ENCODE measurements around the gene KY.

Gene KY

DNA sequence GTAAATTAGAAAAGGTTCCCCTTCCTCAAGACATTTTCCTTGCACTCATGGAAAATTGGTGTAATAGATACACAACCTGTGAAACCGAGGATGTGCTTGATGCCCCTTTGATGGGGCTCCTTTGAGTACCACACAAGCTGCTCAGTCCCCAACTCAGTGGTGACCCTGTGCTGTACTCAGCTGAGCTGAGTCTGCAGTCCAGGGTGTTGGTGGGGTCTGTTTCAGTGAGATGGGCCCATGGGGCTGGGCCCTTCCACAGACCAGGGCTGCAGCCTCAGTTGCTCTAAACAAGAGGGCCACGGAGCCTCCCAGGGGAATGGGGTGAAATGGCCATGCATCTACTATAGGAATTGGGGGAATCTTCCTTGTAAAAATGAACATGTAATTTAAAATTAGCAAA lies 39.3 kb downstream of the KY start:
- ChIA-PET CTCF (interaction anchor here (1.3 kb wide), 1 partner anchor 11 kb away, joined by 3 read pairs; no protein-coding TSS in a partner anchor), POLR2A (no interaction called here)
- TF ChIP-seq, protein P1, sequence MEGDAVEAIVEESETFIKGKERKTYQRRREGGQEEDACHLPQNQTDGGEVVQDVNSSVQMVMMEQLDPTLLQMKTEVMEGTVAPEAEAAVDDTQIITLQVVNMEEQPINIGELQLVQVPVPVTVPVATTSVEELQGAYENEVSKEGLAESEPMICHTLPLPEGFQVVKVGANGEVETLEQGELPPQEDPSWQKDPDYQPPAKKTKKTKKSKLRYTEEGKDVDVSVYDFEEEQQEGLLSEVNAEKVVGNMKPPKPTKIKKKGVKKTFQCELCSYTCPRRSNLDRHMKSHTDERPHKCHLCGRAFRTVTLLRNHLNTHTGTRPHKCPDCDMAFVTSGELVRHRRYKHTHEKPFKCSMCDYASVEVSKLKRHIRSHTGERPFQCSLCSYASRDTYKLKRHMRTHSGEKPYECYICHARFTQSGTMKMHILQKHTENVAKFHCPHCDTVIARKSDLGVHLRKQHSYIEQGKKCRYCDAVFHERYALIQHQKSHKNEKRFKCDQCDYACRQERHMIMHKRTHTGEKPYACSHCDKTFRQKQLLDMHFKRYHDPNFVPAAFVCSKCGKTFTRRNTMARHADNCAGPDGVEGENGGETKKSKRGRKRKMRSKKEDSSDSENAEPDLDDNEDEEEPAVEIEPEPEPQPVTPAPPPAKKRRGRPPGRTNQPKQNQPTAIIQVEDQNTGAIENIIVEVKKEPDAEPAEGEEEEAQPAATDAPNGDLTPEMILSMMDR (IDR thresholded peaks at IDR 0.05; ENCODE audit: control extremely low read depth, extremely low read depth, low read depth, missing control alignments): no peak
- DNase-seq (ENCODE audit: extremely low spot score): no peak

DNA sequence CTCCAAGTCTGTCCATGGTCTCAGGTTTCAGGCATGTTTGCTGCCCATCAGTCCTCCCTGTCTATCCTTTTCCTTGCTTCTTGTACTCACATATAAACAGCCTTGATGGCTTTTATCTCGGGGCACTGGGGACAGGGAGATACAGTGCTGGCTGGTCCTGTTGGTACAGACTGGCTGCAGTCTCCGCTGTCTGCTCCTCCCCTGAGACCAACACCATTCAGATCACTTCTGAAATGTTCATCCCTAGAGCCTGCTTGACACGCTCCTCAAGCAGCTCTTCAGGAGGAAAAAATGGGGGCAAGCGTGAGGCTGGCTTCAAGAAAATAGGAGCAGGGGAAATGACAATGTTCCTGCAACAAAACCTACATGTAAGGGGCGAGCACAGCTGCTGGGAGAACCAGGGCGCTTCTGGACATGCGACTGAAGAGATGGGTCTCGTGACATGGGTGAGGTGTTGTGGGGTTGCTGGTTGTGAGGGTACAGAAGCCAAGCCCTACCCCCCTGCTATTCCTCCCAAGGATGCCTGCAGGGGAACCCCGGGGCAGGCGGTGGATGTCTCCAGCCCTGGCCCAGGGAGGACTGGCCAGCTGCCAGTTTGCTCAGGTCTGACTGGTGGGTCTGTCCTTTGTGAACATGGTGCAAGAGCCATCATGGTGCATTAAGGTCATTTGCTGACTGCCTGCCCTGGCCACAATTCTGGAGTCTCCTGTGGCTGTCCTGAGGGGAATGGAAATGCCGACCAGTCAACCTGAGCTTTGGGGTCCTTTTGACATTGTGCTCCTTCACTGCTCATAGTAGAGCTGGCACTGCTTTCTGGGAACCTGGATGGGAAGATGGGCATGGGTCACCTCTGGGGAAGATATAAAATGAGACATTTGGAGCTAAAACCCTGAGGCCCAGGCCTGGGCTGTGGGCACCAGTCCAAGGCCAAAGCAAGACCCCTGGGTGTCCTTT lies 40.1 kb downstream of the KY start:
- POLR2A ChIA-PET: no interaction called here
- CTCF ChIA-PET: interaction anchor here (1.3 kb wide), 1 partner anchor 10 kb away, joined by 3 read pairs; no protein-coding TSS in a partner anchor
- DNase-seq (ENCODE audit: extremely low spot score): no peak
- TF ChIP-seq, protein P1 (IDR thresholded peaks at IDR 0.05; ENCODE audit: control extremely low read depth, extremely low read depth, low read depth, missing control alignments): no peak

DNA sequence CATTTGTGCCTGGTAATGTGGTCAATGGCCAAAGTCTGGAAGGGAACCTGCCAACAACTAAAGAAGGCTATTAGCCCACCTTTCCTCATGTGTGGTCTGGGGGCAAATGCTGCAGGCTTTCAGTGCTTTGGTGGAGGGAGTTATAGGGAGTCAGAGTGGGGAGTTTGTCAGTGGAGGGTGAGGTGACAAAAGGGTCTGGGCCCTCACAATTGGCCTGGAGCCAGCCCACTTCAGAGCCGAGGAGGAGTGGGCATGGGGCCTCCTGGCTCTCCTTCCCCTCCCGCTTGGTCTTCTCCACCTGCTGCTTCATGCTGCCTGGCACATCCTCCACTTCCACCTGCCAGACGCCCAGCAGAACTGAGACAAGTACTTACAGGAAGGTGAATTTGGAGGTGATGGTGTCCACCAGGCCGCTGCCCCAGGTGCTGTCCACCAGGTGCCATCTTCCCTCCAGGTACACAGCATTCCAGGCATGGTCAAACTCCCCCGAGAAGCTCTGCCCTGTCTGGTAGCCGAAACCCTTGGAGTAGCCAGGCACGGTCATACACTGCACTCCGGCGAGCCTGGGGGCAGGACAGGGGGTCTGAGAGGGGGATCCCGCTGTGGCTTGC lies 40.9 kb downstream of the KY start:
- ChIA-PET POLR2A (no interaction called here), CTCF (no interaction called here)
- no peak for DNase-seq (ENCODE audit: extremely low spot score)
- TF ChIP-seq, protein P1 (IDR thresholded peaks at IDR 0.05; ENCODE audit: control extremely low read depth, extremely low read depth, low read depth, missing control alignments): no peak

DNA sequence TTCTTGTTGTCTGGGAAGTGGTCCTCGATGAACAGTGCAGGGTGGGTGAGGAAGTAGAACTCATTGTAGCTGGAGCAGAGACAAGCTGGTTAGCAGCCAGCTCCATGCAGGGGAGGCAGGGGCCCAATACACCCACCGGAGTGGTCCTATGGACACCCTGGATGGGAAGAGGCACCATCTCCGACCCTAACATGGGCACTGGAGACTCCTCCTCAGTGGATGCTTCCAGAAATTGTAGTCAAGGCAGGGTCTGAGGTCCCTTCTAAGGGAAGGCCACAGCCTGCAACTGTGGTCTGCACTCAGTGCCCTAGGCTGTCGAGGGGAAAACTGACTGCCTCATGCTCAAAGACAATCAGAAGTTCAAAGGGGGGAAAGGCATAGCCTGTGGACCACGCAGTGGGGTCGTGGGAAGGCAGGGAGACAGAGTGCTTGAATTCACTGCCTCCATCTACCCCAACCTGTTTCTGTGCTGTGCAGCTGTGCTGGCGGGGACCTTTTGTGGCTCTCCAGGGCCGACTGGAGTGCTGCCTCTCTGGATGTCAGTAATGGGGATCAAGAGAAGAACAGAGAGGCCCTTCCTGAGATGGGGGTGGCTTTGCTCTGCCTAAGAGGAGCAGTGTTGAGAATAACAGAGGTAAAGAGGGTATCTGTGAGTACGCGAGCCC lies 41.9 kb downstream of the KY start:
- POLR2A ChIA-PET: no interaction called here
- no peak for DNase-seq (ENCODE audit: extremely low spot score)
- TF ChIP-seq, protein P1 (IDR thresholded peaks at IDR 0.05; ENCODE audit: control extremely low read depth, extremely low read depth, low read depth, missing control alignments): no peak
- CTCF ChIA-PET: no interaction called here

DNA sequence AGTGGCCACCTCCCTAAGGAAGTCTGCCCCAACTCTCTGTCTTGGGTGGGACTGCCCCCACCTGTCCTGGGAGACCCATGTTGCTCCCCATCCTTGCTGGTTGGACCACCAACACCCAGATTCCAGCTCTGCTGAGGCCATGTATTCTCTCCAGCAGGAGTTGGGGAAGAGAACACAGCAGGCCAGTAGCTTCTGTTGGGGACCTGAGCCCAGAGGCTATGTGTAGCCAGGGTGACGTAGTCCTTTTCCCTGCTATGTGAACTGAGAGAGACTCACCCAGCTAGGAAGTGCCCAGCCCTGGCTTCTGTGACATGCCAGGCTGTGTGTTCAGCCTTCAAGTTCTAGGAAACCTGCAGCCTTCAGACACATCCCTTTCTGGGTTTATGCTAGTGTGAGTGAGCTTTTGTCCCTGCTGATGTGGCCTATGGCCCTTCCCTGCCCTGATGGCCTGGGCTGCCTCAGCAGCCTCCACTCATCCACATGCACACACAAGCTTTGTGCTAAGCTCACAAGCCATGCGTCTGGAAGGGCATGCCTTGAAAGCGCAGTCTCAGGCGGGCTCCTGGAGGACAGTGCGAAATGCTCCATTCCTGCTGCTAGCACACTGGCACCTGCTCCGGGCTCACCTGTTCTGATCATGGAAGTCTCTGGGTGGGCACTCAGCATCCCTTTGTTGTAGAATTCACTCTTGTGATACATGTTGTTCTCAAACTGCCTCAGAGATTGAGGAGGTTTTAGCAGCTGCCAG lies 42.6 kb downstream of the KY start:
- POLR2A ChIA-PET: no interaction called here
- TF ChIP-seq, protein P1 (IDR thresholded peaks at IDR 0.05; ENCODE audit: control extremely low read depth, extremely low read depth, low read depth, missing control alignments): no peak
- CTCF ChIA-PET: interaction anchor here (0.7 kb wide), 1 partner anchor 9 kb away, joined by 3 read pairs; no protein-coding TSS in a partner anchor
- DNase-seq (ENCODE audit: extremely low spot score): no peak
